IPS-15b (cell line): ENCODE measurements around the gene OTUD6A.

Source experiments
- H3K27me3 ChIP-seq: one replicate; pipeline ENCODE4 v1.6.1; 2013; ENCODE audit warnings: low read length; ENCODE audit not compliant: control insufficient read depth, insufficient read depth
- H3K36me3 ChIP-seq: one replicate; pipeline ENCODE4 v1.6.1; 2013; ENCODE audit warnings: low read length; ENCODE audit not compliant: control insufficient read depth, insufficient read depth
- H3K4me1 ChIP-seq: one replicate; pipeline ENCODE4 v1.6.1; 2013; ENCODE audit warnings: mild to moderate bottlenecking, low read length; ENCODE audit not compliant: control insufficient read depth, insufficient read depth
- H3K4me3 ChIP-seq: one replicate; pipeline ENCODE4 v1.5.1; 2013; ENCODE audit warnings: low read depth, low read length
- H3K9ac ChIP-seq: one replicate; pipeline ENCODE4 v1.6.1; 2013; ENCODE audit warnings: low read depth, mild to moderate bottlenecking, low read length
- H3K9me3 ChIP-seq: one replicate; pipeline ENCODE4 v1.6.1; 2013; ENCODE audit warnings: mild to moderate bottlenecking, low read length; ENCODE audit not compliant: control insufficient read depth, insufficient read depth

The OTUD6A gene

GRCh38 chrX:70062076-70062475 is at the start of gene OTUD6A:
Gene OTUD6A (plus strand): TSS chrX:70062457. CDS start chrX:70062525, 68 bp downstream.
- no peak within 1 kb of the TSS for H3K9ac ChIP-seq
- no peak within 1 kb of the TSS for H3K4me3 ChIP-seq
- H3K4me1 ChIP-seq: no peaks in the 10 kb centered on the region
- H3K36me3 ChIP-seq: no peaks in the 10 kb centered on the region
- H3K27me3 ChIP-seq: no peaks in the 10 kb centered on the region
- no peaks in the 10 kb centered on the region for H3K9me3 ChIP-seq

GRCh38 chrX:70012756-70013155 is 49.5 kb upstream of the OTUD6A start:
- Histone ChIP-seq H3K27me3 (no peaks in the 10 kb centered on the region), H3K9me3 (no peaks in the 10 kb centered on the region), H3K4me1 (no peaks in the 10 kb centered on the region), H3K9ac (no peak overlapping the region), H3K36me3 (no peaks in the 10 kb centered on the region), H3K4me3 (no peak overlapping the region)

- Histone ChIP-seq H3K4me1 (no peaks in the 10 kb centered on the region), H3K27me3 (no peaks in the 10 kb centered on the region), H3K9ac (no peak overlapping the region), H3K36me3 (no peaks in the 10 kb centered on the region), H3K4me3 (no peak overlapping the region), H3K9me3 (no peaks in the 10 kb centered on the region)
Observed at GRCh38 chrX:70013466-70014381, 48.5 kb upstream of the OTUD6A start.

- H3K4me1 ChIP-seq: no peaks in the 10 kb centered on the region
- no peak overlapping the region for H3K4me3 ChIP-seq
Observed at GRCh38 chrX:70016513-70016912, 45.7 kb upstream of the OTUD6A start.

GRCh38 chrX:70022616-70023015 is 39.6 kb upstream of the OTUD6A start:
- Histone ChIP-seq H3K9me3 (no peaks in the 10 kb centered on the region), H3K4me1 (no peaks in the 10 kb centered on the region), H3K4me3 (no peak overlapping the region), H3K36me3 (no peaks in the 10 kb centered on the region), H3K9ac (no peak overlapping the region), H3K27me3 (no peaks in the 10 kb centered on the region)

More at GRCh38 chrX:70016513-70016912, 45.7 kb upstream of the OTUD6A start:
- no peaks in the 10 kb centered on the region for H3K9me3 ChIP-seq
- H3K36me3 ChIP-seq: no peaks in the 10 kb centered on the region
- no peak overlapping the region for H3K9ac ChIP-seq
- H3K27me3 ChIP-seq: no peaks in the 10 kb centered on the region

GRCh38 chrX:70025464-70025863 is 36.8 kb upstream of the OTUD6A start:
- Histone ChIP-seq H3K27me3 (no peaks in the 10 kb centered on the region), H3K9me3 (no peaks in the 10 kb centered on the region), H3K36me3 (no peaks in the 10 kb centered on the region), H3K4me3 (no peak overlapping the region), H3K4me1 (peaks cover 3% of the 10 kb centered on the region), H3K9ac (no peak overlapping the region)

- H3K36me3 ChIP-seq: no peaks in the 10 kb centered on the region
- H3K9me3 ChIP-seq: no peaks in the 10 kb centered on the region
- H3K4me1 ChIP-seq: peaks cover 3% of the 10 kb centered on the region
- H3K4me3 ChIP-seq: no peak overlapping the region
- H3K9ac ChIP-seq: no peak overlapping the region
- no peaks in the 10 kb centered on the region for H3K27me3 ChIP-seq
Observed at GRCh38 chrX:70026112-70026850, 36.0 kb upstream of the OTUD6A start.

GRCh38 chrX:70026851-70027200 is 35.4 kb upstream of the OTUD6A start:
- Histone ChIP-seq H3K27me3 (no peaks in the 10 kb centered on the region), H3K9ac (no peak overlapping the region), H3K36me3 (no peaks in the 10 kb centered on the region), H3K4me3 (no peak overlapping the region), H3K9me3 (no peaks in the 10 kb centered on the region), H3K4me1 (peaks cover 3% of the 10 kb centered on the region)

- Histone ChIP-seq H3K27me3 (no peaks in the 10 kb centered on the region), H3K9ac (no peak overlapping the region), H3K9me3 (no peaks in the 10 kb centered on the region), H3K4me1 (peaks cover 3% of the 10 kb centered on the region), H3K4me3 (no peak overlapping the region), H3K36me3 (no peaks in the 10 kb centered on the region)
Observed at GRCh38 chrX:70029863-70030262, 32.4 kb upstream of the OTUD6A start.

- H3K4me1 ChIP-seq: peaks cover 3% of the 10 kb centered on the region
- H3K9ac ChIP-seq: no peak overlapping the region
- H3K9me3 ChIP-seq: no peaks in the 10 kb centered on the region
- no peaks in the 10 kb centered on the region for H3K27me3 ChIP-seq
- H3K4me3 ChIP-seq: no peak overlapping the region
- no peaks in the 10 kb centered on the region for H3K36me3 ChIP-seq
Observed at GRCh38 chrX:70030301-70030767, 31.9 kb upstream of the OTUD6A start.

GRCh38 chrX:70032792-70033191 is 29.5 kb upstream of the OTUD6A start:
- Histone ChIP-seq H3K27me3 (no peaks in the 10 kb centered on the region), H3K36me3 (no peaks in the 10 kb centered on the region), H3K9ac (no peak overlapping the region), H3K4me3 (no peak overlapping the region), H3K9me3 (no peaks in the 10 kb centered on the region), H3K4me1 (peaks cover 3% of the 10 kb centered on the region)
